Thyroid gland (tissue), 4 donors: ENCODE measurements around the gene PARP6. TPM values are rescaled to one million over a fixed set of nuclear protein-coding genes. Genes with fewer than 3 reads are reported as not detected.

Experiments
- DNase-seq, 2 donors: peaks; one replicate each; pipeline ENCODE4 v3.0.0-alpha.2; 2019
- H3K27ac ChIP-seq, 3 donors: fragments of 200-600 bp; sonication (generic); 1 replicate in 2 of 3; 2 replicates in 1 of 3; pipeline ENCODE4 v1.5.1; 2016 to 2019; ENCODE audit warnings: mild to moderate bottlenecking in 1 of 3, moderate library complexity in 1 of 3
- H3K27me3 ChIP-seq: fragments of 200-600 bp; sonication (generic); one replicate; pipeline ENCODE4 v1.5.1; 2019
- H3K36me3 ChIP-seq, 2 donors: fragments of 200-600 bp; sonication (generic); one replicate each; pipeline ENCODE4 v1.5.1; 2016 to 2019
- H3K4me1 ChIP-seq, 2 donors: fragments of 200-600 bp; sonication (generic); one replicate each; pipeline ENCODE4 v1.5.1; 2017 to 2019
- H3K4me3 ChIP-seq, 3 donors: fragments of 200-600 bp; sonication (generic); replicated peaks in 1 of 3; 1 replicate in 2 of 3; 2 replicates in 1 of 3; pipeline ENCODE4 v1.5.1; 2016; ENCODE audit warnings: mild to moderate bottlenecking in 1 of 3
- H3K9me3 ChIP-seq: fragments of 200-600 bp; sonication (generic); one replicate; pipeline ENCODE4 v1.5.1; 2017
- CTCF ChIP-seq, 6 experiments: fragments of 200-600 bp in 3 of 6; fragments of 450-650 bp in 3 of 6; sonication (generic) in 3 of 6; IDR thresholded peaks; one replicate each; pipeline ENCODE4 v1.5.1; 2016 to 2019; ENCODE audit warnings: antibody characterized with exemption in 6 of 6, mild to moderate bottlenecking in 2 of 6, inconsistent platforms in 1 of 6, moderate library complexity in 1 of 6
- POLR2A ChIP-seq, 2 donors: fragments of 450-650 bp; IDR thresholded peaks; one replicate each; pipeline ENCODE4 v1.6.1; 2017; ENCODE audit warnings: antibody characterized with exemption in 2 of 2, mild to moderate bottlenecking in 2 of 2, moderate library complexity in 1 of 2
- WGBS, 2 donors: methylation state at CpG; one replicate each; pipeline ENCODE4 v1.1.5; 2017; 5-methylcytosine and 5-hydroxymethylcytosine counted together
- intact Hi-C: fragments of 100-400 bp; cut with DNase I; formaldehyde crosslinking; loops from one replicate; pipeline ENCODE4 v1.15.1; 2023
- total RNA-seq, 4 donors: library from RNA; depleted of rRNA; stranded (reverse); fragments of >200 nt; gene quantifications; one replicate each; pipeline ENCODE4 v1.2.3, GENCODE V29; 2016

Gene PARP6
- total RNA-seq, 4 donors from 2014 or later: 54.2 to 98.0 (median 70.4) TPM

- no peak for TF ChIP-seq POLR2A (IDR thresholded peaks at IDR 0.05)
- TF ChIP-seq CTCF (IDR thresholded peaks at IDR 0.05): no peak
- H3K9me3 ChIP-seq: no peaks in the 10 kb centered on the region
- peaks cover 32 to 33% of the 10 kb centered on the region in 2 donors for H3K36me3 ChIP-seq
- 93 to 100% methylated on average over 1 of the region's 1 CpG for WGBS, 2 donors
- no peak overlapping the region for H3K27ac ChIP-seq
- peaks cover 2 to 9% of the 10 kb centered on the region in 2 donors for H3K4me1 ChIP-seq
- H3K27me3 ChIP-seq: no peaks in the 10 kb centered on the region
- no peak overlapping the region for H3K4me3 ChIP-seq
- intact Hi-C loops: no loop called here
- DNase-seq: no peak
Observed at GRCh38 chr15:72220687-72221086, 51.7 kb downstream of the PARP6 start.

GRCh38 chr15:72217216-72217615, 55.1 kb downstream of the PARP6 start:
- peaks cover 58 to 59% of the 10 kb centered on the region in 2 donors for H3K36me3 ChIP-seq
- DNase-seq: no peak
- H3K4me3 ChIP-seq: no peak overlapping the region
- no peaks in the 10 kb centered on the region for H3K27me3 ChIP-seq
- peaks cover 0 to 4% of the 10 kb centered on the region in 2 donors for H3K4me1 ChIP-seq
- TF ChIP-seq POLR2A (IDR thresholded peaks at IDR 0.05) (no peak), CTCF (IDR thresholded peaks at IDR 0.05) (no peak)
- 84 to 91% methylated on average over 4 of the region's 4 CpGs for WGBS, 2 donors
- intact Hi-C loops: no loop called here
- H3K9me3 ChIP-seq: no peaks in the 10 kb centered on the region
- H3K27ac ChIP-seq: no peak overlapping the region

- no peak overlapping the region for H3K4me3 ChIP-seq
- TF ChIP-seq CTCF (IDR thresholded peaks at IDR 0.05) (no peak), POLR2A (IDR thresholded peaks at IDR 0.05) (no peak)
- 100% methylated on average over 1 of the region's 1 CpG for WGBS, 2 donors
- H3K27ac ChIP-seq: no peak overlapping the region
- no peaks in the 10 kb centered on the region for H3K9me3 ChIP-seq
- no peak for DNase-seq
- no peaks in the 10 kb centered on the region for H3K4me1 ChIP-seq
- intact Hi-C loops: no loop called here
- no peaks in the 10 kb centered on the region for H3K27me3 ChIP-seq
- H3K36me3 ChIP-seq: peaks cover 60 to 65% of the 10 kb centered on the region in 2 donors
Observed at GRCh38 chr15:72216079-72216478, 56.3 kb downstream of the PARP6 start.

- intact Hi-C loops: no loop called here
Observed at GRCh38 chr15:72207558-72208085, 64.7 kb downstream of the PARP6 start.

GRCh38 chr15:72206677-72207000, 65.7 kb downstream of the PARP6 start:
- WGBS, 2 donors: 93 to 95% methylated on average over 5 of the region's 5 CpGs
- Histone ChIP-seq H3K36me3 (peaks cover 73 to 76% of the 10 kb centered on the region in 2 donors), H3K9me3 (no peaks in the 10 kb centered on the region), H3K27ac (no peak overlapping the region), H3K4me1 (peaks cover 6 to 19% of the 10 kb centered on the region in 2 donors), H3K4me3 (no peak overlapping the region), H3K27me3 (no peaks in the 10 kb centered on the region)
- intact Hi-C loops: no loop called here
- TF ChIP-seq CTCF (IDR thresholded peaks at IDR 0.05): no peak
- TF ChIP-seq POLR2A (IDR thresholded peaks at IDR 0.05): no peak
- no peak for DNase-seq

More at GRCh38 chr15:72207558-72208085, 64.7 kb downstream of the PARP6 start:
- DNase-seq: no peak
- TF ChIP-seq CTCF (IDR thresholded peaks at IDR 0.05) (no peak), POLR2A (IDR thresholded peaks at IDR 0.05) (no peak)
- Histone ChIP-seq H3K27me3 (no peaks in the 10 kb centered on the region), H3K4me3 (no peak overlapping the region), H3K27ac (no peak overlapping the region), H3K36me3 (peaks cover 73% of the 10 kb centered on the region in 2 donors), H3K4me1 (peaks cover 6 to 18% of the 10 kb centered on the region in 2 donors), H3K9me3 (no peaks in the 10 kb centered on the region)
